Measurements from ENCODE around the gene PLD5.

GRCh38 chr1:242139442-242139841 is 385.1 kb downstream of the PLD5 start:
- TF ChIP-seq CTCF (IDR thresholded peaks at IDR 0.05; ENCODE audit: low read depth, low read length, poor library complexity, severe bottlenecking) (no peak), EZH2phosphoT487 (IDR thresholded peaks at IDR 0.05; ENCODE audit: borderline replicate concordance, low read length) (no peak)

All from DOHH2 (cell line).